Prostate gland (tissue), 2 donors: ENCODE results near the gene AFF4.

Experiments
- POLR2A ChIP-seq: fragments of 450-650 bp; IDR thresholded peaks from one replicate; pipeline ENCODE4 v1.6.1; 2016; ENCODE audit warnings: antibody characterized with exemption, mild to moderate bottlenecking
- TF ChIP-seq, protein P1 (sequence below), 4 experiments: fragments of 200-600 bp in 2 of 4; fragments of 450-650 bp in 2 of 4; sonication (generic) in 2 of 4; IDR thresholded peaks; 1 replicate in 3 of 4; 2 replicates in 1 of 4; pipeline ENCODE4 v1.5.1; 2016 to 2019; ENCODE audit warnings: antibody characterized with exemption in 4 of 4, mild to moderate bottlenecking in 2 of 4, moderate library complexity in 2 of 4

DNA sequence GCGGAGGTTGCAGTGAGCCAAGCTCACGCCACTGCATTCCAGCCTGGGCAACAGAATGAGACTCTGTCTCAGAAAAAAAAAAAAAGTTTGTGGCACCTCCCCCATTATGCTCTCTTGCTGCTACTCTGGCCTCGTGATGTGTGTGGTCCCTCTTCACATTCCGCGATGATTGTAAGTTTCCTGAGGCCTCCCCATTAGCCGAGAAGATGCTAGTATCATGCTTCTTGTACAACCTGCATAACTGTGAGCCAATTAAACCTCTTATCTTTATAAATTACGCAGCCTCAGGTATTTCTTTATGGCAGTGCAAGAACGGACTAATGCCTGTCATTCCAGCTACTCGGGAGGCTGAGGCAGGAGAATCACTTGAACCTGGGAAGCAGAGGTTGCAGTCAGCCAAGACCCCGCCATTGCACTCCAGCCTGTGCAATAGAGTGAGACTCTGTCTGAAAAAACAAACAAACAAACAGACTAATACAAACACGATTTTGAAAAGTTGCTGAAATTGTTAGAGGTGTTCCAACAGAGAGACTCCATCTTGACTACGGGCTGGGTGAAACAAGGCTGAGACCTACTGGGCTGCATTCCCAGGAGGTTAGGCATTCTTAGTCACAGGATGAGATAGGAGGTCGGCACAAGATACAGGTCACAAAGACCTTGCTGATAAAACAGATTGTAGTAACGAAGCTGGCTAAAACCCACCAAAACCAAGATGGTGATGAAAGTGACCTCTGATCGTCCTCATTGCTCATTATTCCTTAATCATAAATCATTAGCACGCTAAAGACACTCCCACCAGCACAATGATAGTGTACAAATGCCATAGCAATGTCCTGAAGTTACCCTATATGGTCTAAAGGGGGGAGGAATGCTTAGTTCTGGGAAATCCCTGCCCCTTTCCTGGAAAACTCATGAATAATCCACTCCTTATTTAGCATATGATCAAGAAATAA lies 8.3 kb upstream of the AFF4 start:
- TF ChIP-seq, protein P1, sequence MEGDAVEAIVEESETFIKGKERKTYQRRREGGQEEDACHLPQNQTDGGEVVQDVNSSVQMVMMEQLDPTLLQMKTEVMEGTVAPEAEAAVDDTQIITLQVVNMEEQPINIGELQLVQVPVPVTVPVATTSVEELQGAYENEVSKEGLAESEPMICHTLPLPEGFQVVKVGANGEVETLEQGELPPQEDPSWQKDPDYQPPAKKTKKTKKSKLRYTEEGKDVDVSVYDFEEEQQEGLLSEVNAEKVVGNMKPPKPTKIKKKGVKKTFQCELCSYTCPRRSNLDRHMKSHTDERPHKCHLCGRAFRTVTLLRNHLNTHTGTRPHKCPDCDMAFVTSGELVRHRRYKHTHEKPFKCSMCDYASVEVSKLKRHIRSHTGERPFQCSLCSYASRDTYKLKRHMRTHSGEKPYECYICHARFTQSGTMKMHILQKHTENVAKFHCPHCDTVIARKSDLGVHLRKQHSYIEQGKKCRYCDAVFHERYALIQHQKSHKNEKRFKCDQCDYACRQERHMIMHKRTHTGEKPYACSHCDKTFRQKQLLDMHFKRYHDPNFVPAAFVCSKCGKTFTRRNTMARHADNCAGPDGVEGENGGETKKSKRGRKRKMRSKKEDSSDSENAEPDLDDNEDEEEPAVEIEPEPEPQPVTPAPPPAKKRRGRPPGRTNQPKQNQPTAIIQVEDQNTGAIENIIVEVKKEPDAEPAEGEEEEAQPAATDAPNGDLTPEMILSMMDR (IDR thresholded peaks at IDR 0.05) = no peak
- TF ChIP-seq POLR2A = no peak
